Activated gamma-delta T cell treated with Interleukin-2 at 50 U/mL for 16 hours (primary cell): Measurements from ENCODE around the gene MMP11.

Experiments
- DNase-seq: peaks from one replicate; pipeline ENCODE4 v3.0.0-alpha.2; 2020

The MMP11 gene

GRCh38 chr22:23760056-23760455 lies 12.6 kb upstream of the MMP11 start:
- no peak for DNase-seq

GRCh38 chr22:23762842-23763578 lies 9.6 kb upstream of the MMP11 start, which contains the start of gene C22orf15:
TSS of gene C22orf15 (plus strand) at chr22:23762990. CDS start at chr22:23763307, 317 bp downstream.
- DNase-seq: peak; percentile 19

GRCh38 chr22:23763579-23763945 lies 9.1 kb upstream of the MMP11 start:
- DNase-seq: peak; percentile 57

- no peak for DNase-seq
These were observed 8.7 kb upstream of the MMP11 start for GRCh38 chr22:23763954-23764353.

GRCh38 chr22:23764899-23765881 lies 7.5 kb upstream of the MMP11 start:
- DNase-seq: no peak

GRCh38 chr22:23767303-23767672 lies 5.4 kb upstream of the MMP11 start:
- no peak for DNase-seq

- DNase-seq: peak; percentile 71
These were observed 4.7 kb upstream of the MMP11 start, which contains the start of gene CHCHD10 for GRCh38 chr22:23767673-23768548. TSS of gene CHCHD10 (minus strand) at chr22:23767972. CDS start at chr22:23767874, 98 bp downstream.

GRCh38 chr22:23769321-23769965 lies 3.2 kb upstream of the MMP11 start:
- no peak for DNase-seq

- DNase-seq: no peak
These were observed 367 bp upstream of the MMP11 start for GRCh38 chr22:23772315-23772648.

GRCh38 chr22:23773483-23774113 lies 949 bp downstream of the MMP11 start:
- no peak for DNase-seq

- no peak for DNase-seq
These were observed 1.7 kb downstream of the MMP11 start for GRCh38 chr22:23774114-23774921.

GRCh38 chr22:23774922-23775436 lies 2.3 kb downstream of the MMP11 start:
- no peak for DNase-seq

- DNase-seq: no peak
These were observed 3.2 kb downstream of the MMP11 start for GRCh38 chr22:23775779-23776375.

GRCh38 chr22:23777776-23778576 lies 5.3 kb downstream of the MMP11 start:
- no peak for DNase-seq

- DNase-seq: no peak
These were observed 5.9 kb downstream of the MMP11 start for GRCh38 chr22:23778577-23778900.

GRCh38 chr22:23779083-23779482 lies 6.4 kb downstream of the MMP11 start:
- no peak for DNase-seq

- no peak for DNase-seq
These were observed 7.1 kb downstream of the MMP11 start for GRCh38 chr22:23779731-23780130.

GRCh38 chr22:23780146-23780748 lies 7.6 kb downstream of the MMP11 start:
- DNase-seq: no peak

- no peak for DNase-seq
These were observed 8.4 kb downstream of the MMP11 start for GRCh38 chr22:23781065-23781464.
